HEK293 (cell line): Measurements from ENCODE around the gene ZNF674.

ENCODE experiments used
- KLF1 ChIP-seq: fragments of 450-650 bp; formaldehyde crosslinking; IDR thresholded peaks from 2 replicates; pipeline ENCODE4 v1.5.1; 2016; ENCODE audit warnings: missing biosample characterization, missing genetic modification characterization
- ZBTB1 ChIP-seq: fragments of 450-650 bp; formaldehyde crosslinking; IDR thresholded peaks from 2 replicates; pipeline ENCODE4 v1.5.1; 2016; ENCODE audit warnings: missing biosample characterization, missing genetic modification characterization
- ZBTB20 ChIP-seq: fragments of 450-650 bp; formaldehyde crosslinking; IDR thresholded peaks from 2 replicates; pipeline ENCODE4 v1.5.1; 2016; ENCODE audit warnings: missing biosample characterization, missing genetic modification characterization
- ZNF391 ChIP-seq: fragments of 450-650 bp; formaldehyde crosslinking; IDR thresholded peaks from 2 replicates; pipeline ENCODE4 v1.5.1; 2016; ENCODE audit warnings: low read depth, missing biosample characterization, missing genetic modification characterization, borderline replicate concordance
- ZNF449 ChIP-seq: fragments of 450-650 bp; formaldehyde crosslinking; IDR thresholded peaks from 2 replicates; pipeline ENCODE4 v1.5.1; 2017; ENCODE audit warnings: missing biosample characterization, mild to moderate bottlenecking, missing genetic modification characterization, moderate library complexity
- ZNF513 ChIP-seq: fragments of 450-650 bp; IDR thresholded peaks from 2 replicates; pipeline ENCODE4 v1.5.1; 2018; ENCODE audit warnings: missing biosample characterization, missing genetic modification characterization
- ZNF560 ChIP-seq: fragments of 450-650 bp; formaldehyde crosslinking; IDR thresholded peaks from 2 replicates; pipeline ENCODE4 v1.5.1; 2017; ENCODE audit warnings: missing biosample characterization, missing genetic modification characterization, borderline replicate concordance
- ZNF776 ChIP-seq: fragments of 450-650 bp; formaldehyde crosslinking; IDR thresholded peaks from 2 replicates; pipeline ENCODE4 v1.5.0; 2017; ENCODE audit warnings: missing biosample characterization, missing genetic modification characterization, borderline replicate concordance
- TF ChIP-seq, protein P1 (sequence below): fragments of 450-650 bp; formaldehyde crosslinking; IDR thresholded peaks from 2 replicates; pipeline ENCODE4 v1.5.1; 2016; ENCODE audit warnings: missing biosample characterization, missing genetic modification characterization

DNA sequence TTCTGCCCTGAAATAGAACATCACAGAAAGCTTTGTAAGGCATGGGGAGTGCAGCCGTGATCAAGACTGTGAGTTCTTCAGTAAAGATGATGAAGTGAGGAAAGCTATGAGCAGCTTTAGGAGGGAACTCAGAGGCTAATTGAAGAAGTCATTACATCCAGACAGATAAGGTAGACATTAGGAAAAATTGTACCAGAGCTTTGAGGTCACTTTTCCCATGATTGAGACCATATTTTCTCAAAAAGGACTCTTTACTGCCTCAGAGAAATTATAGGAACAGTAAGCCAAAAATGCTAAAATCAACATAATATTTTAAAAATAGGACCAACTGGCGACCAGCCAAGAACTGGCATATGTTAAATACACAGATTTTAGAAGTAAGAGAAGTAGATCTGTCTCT, 39.5 kb upstream of the ZNF674 start:
- TF ChIP-seq ZNF449 (tag by site-specific recombination) (no peak), ZNF560 (tag by site-specific recombination) (no peak), ZNF776 (tag by site-specific recombination) (no peak), ZNF513 (tag by site-specific recombination) (no peak), ZBTB1 (tag by site-specific recombination) (no peak), ZNF391 (tag by site-specific recombination) (no peak), ZBTB20 (tag by site-specific recombination) (no peak), KLF1 (tag by site-specific recombination) (no peak)
- TF ChIP-seq, protein P1, sequence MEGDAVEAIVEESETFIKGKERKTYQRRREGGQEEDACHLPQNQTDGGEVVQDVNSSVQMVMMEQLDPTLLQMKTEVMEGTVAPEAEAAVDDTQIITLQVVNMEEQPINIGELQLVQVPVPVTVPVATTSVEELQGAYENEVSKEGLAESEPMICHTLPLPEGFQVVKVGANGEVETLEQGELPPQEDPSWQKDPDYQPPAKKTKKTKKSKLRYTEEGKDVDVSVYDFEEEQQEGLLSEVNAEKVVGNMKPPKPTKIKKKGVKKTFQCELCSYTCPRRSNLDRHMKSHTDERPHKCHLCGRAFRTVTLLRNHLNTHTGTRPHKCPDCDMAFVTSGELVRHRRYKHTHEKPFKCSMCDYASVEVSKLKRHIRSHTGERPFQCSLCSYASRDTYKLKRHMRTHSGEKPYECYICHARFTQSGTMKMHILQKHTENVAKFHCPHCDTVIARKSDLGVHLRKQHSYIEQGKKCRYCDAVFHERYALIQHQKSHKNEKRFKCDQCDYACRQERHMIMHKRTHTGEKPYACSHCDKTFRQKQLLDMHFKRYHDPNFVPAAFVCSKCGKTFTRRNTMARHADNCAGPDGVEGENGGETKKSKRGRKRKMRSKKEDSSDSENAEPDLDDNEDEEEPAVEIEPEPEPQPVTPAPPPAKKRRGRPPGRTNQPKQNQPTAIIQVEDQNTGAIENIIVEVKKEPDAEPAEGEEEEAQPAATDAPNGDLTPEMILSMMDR (tag by site-specific recombination), result no peak
